Measurements from ENCODE around the gene TMEM51.
"Not testable (repeated sequence)": the region's sequence is repeated elsewhere in the genome, so short reads cannot be mapped to it uniquely, and the experiment has no call there.

TMEM51 gene

DNA sequence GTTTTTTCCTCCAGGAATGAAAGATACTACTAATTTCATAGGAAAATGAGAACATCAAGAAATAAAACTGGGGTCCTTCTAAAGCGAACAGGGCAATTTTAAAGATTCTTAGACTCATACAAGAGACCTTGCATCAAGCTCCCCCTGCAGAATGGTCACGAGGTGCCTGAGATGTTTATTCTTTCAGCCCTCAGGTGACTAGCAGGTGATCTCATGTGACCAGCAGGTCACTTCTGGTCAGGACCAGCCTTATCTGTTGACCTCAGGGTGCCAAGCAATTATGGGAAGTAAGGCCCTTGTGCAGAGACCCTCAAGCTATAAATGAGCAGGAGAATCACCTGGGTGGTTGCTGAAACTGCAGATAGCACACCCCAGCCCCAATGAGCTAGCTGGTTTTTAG lies 20.6 kb upstream of the TMEM51 start:
- no peak for DNase-seq (ENCODE audit: low read depth)
- no peak overlapping the region for H3K4me3 ChIP-seq (ENCODE audit: low read depth, low read length)
- no peak for TF ChIP-seq CTCF (IDR thresholded peaks at IDR 0.05; ENCODE audit: insufficient read depth, low read depth, low read length, missing control alignments)

- DNase-seq (ENCODE audit: low read depth), result no peak
- H3K4me3 ChIP-seq (ENCODE audit: low read depth, low read length), result no peak overlapping the region
- no peak for TF ChIP-seq CTCF (IDR thresholded peaks at IDR 0.05; ENCODE audit: insufficient read depth, low read depth, low read length, missing control alignments)
These were observed 19.3 kb upstream of the TMEM51 start for GRCh38 chr1:15134285-15134684.

- not testable (repeated sequence) for DNase-seq (ENCODE audit: low read depth); H3K4me3 ChIP-seq (ENCODE audit: low read depth, low read length)
These were observed 17.9 kb upstream of the TMEM51 start for GRCh38 chr1:15135604-15136003.

GRCh38 chr1:15137809-15138208 lies 15.7 kb upstream of the TMEM51 start:
- no peak for TF ChIP-seq CTCF (IDR thresholded peaks at IDR 0.05; ENCODE audit: insufficient read depth, low read depth, low read length, missing control alignments)
- peak; percentile 35 for DNase-seq (ENCODE audit: low read depth)
- H3K4me3 ChIP-seq (ENCODE audit: low read depth, low read length), result no peak overlapping the region

DNA sequence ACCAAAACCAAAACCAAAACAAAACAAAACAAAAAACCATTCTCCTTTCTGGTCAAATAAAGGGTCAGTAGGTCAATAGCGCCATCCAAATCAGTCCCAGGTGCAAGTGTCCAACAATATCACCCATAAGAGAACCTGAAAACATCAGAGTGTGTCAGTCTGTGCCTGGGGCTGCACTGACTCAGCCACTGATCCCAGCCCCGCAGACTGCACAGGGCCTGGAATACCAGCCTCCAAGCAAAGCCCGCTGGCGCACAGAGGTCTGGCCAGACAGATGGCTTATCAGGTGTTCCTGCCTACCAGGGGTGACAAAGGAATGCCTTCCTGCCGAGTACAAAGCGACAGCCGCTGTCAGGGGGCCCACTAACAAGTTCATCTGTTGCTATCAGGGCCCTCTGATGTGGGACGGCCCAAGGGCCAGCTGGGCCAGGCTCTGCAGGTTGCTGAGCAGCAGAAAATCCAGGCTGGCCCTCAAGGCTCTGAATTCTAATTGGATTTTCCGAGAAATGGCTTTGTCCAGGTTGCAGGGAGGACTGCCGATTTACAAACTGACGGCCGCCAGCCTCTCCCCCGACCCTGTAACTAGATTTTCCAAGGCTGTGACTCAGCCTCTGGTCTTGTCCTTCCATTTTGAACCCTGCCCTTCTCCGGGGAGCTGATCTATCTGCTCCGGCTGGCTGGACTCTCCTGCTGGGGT lies 13.7 kb upstream of the TMEM51 start:
- DNase-seq (ENCODE audit: low read depth), result no peak
- H3K4me3 ChIP-seq (ENCODE audit: low read depth, low read length), result no peak overlapping the region
- no peak for TF ChIP-seq CTCF (IDR thresholded peaks at IDR 0.05; ENCODE audit: insufficient read depth, low read depth, low read length, missing control alignments)

DNA sequence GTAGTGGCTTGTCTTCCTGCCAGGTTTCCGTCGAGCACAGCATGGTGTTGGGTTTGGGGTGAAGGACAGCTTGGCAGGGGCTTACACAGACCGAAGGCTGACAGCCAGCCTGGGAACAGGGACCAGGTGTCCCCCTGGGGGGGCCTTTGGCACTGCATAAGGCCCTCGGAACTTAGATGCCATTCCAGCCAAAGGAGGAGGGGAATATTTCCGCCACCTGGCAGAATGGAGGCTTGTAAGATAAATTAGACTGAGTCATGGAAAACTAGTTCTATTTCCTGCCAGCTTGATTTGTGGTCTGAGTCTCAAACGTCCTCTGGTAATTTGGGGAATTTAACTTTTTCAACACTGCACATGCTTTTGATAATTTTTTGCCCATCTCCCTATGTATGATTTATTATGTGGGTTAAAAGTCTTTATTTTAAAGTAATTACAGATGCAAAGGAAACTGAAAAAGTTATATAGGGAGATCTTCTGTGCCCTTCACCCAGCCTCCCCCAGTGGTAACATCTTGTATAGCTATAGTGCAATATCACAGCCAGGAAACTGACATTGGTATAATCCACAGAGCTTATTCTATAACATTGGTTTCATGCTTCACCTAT lies 11.5 kb upstream of the TMEM51 start:
- TF ChIP-seq CTCF (IDR thresholded peaks at IDR 0.05; ENCODE audit: insufficient read depth, low read depth, low read length, missing control alignments), result no peak
- H3K4me3 ChIP-seq (ENCODE audit: low read depth, low read length), result no peak overlapping the region
- no peak for DNase-seq (ENCODE audit: low read depth)

GRCh38 chr1:15145327-15145726 lies 8.2 kb upstream of the TMEM51 start:
- no peak overlapping the region for H3K4me3 ChIP-seq (ENCODE audit: low read depth, low read length)
- no peak for TF ChIP-seq CTCF (IDR thresholded peaks at IDR 0.05; ENCODE audit: insufficient read depth, low read depth, low read length, missing control alignments)
- DNase-seq (ENCODE audit: low read depth), result no peak

All from GM12865 (cell line).